Measurements from ENCODE around the gene TRPM1. TPM values are rescaled to one million over a fixed set of nuclear protein-coding genes. Genes with fewer than 3 reads are reported as not detected.

Gene TRPM1
- total and polyA plus RNA-seq, 5 donors from 2014 or later: not detected

DNA sequence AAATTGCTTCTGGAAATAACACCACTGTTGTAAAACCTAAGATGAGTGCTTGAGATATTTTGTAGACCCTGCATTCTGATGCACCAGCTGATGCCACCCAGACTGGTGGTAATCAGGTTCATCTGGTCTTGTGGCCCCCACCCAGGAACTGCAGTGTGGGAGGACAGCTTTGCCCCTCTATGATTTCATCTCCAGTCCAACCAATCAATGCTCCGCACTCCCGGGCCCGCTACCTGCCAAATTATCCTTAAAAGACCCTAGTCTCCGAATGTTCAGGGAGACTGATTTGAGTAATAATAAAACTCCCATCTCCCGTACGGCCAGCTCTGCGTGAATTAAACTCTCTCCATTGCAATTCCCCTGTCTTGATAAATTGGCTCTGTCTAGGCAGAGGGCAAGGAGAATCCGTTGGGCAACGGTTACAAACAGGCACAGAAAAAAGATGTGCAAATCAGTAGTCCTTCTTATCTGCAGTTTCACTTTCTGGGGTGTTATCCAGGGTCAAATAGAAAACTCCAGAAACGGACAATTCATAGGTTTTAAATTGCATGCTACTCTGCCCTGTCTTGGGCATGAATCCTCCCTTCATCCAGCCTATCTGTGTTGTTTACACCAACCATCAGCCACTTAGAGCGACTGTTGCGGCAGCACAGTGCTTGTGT is 29.2 kb upstream of the TRPM1 start:
- Mint-ChIP-seq H3K36me3 (no peaks in the 10 kb centered on the region), H3K27me3 (peaks cover 6% of the 10 kb centered on the region), H3K9me3 (peaks cover 0 to 1% (median 0%) of the 10 kb centered on the region in 7 donors), H3K4me3 (no peak overlapping the region), H3K27ac (no peak overlapping the region), H3K4me1 (peaks cover 0 to 6% (median under 1%) of the 10 kb centered on the region in 4 donors)
- no peak overlapping the region for H3K27ac ChIP-seq (ENCODE audit: insufficient read depth, low read length, poor library complexity, severe bottlenecking)
- no peaks in the 10 kb centered on the region for H3K4me1 ChIP-seq (ENCODE audit: control insufficient read depth, insufficient read depth, low read length, poor library complexity, severe bottlenecking)
- no peaks in the 10 kb centered on the region for H3K27me3 ChIP-seq (ENCODE audit: control insufficient read depth, insufficient read depth, low read length)
- H3K9me3 ChIP-seq (ENCODE audit: control insufficient read depth in 2 of 2, low read length in 2 of 2): no peaks in the 10 kb centered on the region
- DNase-seq (no peak), ATAC-seq (ENCODE audit: low read depth in 2 of 2) (no peak)
- H3K4me3 ChIP-seq (ENCODE audit: low read depth, low read length): no peak overlapping the region
- no peaks in the 10 kb centered on the region for H3K36me3 ChIP-seq (ENCODE audit: control insufficient read depth, insufficient read depth, low read length)

DNA sequence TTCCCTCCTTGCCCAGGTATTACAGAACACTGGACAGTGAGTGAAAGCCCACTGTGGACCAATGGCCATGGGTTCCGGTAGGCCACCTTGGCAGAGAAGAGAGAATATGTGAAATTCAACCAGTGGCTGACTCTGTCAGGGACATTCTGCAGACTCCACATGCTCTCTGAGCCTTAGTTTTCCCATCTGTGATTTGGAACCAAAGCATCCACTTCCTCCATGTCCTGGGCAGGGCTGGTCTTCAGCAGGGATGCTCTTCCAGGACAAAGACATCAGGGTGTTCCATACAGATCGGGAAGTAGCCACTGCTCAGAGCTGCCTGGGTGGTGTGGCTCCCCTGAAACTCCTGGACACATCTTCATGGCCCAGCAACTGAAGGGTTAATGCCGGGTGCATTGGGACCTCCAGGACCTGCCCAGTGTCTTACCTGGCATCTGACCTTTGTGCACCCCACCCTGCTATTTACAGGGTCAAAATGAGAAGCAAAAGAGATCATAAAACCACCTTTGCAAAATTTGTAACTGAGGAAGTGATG is 28.3 kb upstream of the TRPM1 start:
- Histone ChIP-seq H3K27ac (ENCODE audit: insufficient read depth, low read length, poor library complexity, severe bottlenecking) (no peak overlapping the region), H3K4me3 (ENCODE audit: low read depth, low read length) (no peak overlapping the region), H3K27me3 (ENCODE audit: control insufficient read depth, insufficient read depth, low read length) (no peaks in the 10 kb centered on the region), H3K36me3 (ENCODE audit: control insufficient read depth, insufficient read depth, low read length) (no peaks in the 10 kb centered on the region), H3K9me3 (ENCODE audit: control insufficient read depth in 2 of 2, low read length in 2 of 2) (no peaks in the 10 kb centered on the region), H3K4me1 (ENCODE audit: control insufficient read depth, insufficient read depth, low read length, poor library complexity, severe bottlenecking) (no peaks in the 10 kb centered on the region)
- Mint-ChIP-seq H3K27ac (no peak overlapping the region), H3K9me3 (no peaks in the 10 kb centered on the region), H3K4me3 (no peak overlapping the region), H3K4me1 (peaks cover 0 to 6% (median 0%) of the 10 kb centered on the region in 4 donors), H3K27me3 (peaks cover 6% of the 10 kb centered on the region), H3K36me3 (no peaks in the 10 kb centered on the region)
- DNase-seq (no peak), ATAC-seq (ENCODE audit: low read depth in 2 of 2) (no peak)

DNA sequence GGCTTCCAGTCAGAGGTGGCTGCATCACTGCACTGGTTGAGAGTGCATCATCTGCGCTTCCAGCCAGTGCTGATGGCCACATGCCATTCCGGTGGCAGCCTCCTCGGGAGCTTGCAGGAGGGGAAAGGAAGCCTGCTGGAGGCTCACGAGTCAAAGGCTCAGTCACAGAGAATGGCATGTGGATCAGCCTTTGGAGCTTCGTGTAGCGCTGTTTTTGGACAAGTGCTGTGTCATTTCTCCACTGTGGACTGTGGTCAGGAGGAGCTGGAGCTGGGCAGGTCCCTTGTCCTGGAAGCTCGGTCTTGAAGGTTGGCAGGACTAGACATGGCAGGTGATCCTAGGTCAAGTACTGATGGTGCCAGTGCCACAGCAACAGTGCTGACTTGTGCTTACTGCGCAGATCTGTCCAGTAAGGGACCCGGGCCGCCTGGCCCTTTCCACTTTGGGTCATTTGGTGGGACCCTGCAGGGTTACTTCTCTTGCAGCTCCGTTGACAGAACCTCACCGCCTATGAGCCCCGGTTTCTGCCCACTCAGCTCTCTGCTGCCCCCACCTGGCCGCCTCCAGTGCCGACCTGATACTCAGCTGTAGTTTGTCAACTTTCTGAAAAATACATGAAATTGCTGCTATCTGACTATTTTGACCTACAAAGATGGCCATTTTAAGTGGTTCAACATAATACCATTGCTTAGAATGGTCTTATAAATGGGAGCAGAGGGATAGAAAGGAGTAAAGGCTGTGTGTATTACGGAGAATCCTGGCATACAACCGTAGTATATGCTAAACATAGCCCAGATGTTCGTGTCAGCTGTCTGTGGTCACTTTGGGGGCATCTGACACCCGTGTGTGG is 27.6 kb upstream of the TRPM1 start:
- H3K27ac ChIP-seq (ENCODE audit: insufficient read depth, low read length, poor library complexity, severe bottlenecking): no peak overlapping the region
- Mint-ChIP-seq H3K27me3 (peaks cover 6% of the 10 kb centered on the region), H3K9me3 (no peaks in the 10 kb centered on the region), H3K4me1 (peaks cover 0 to 6% (median 0%) of the 10 kb centered on the region in 4 donors), H3K27ac (no peak overlapping the region), H3K36me3 (no peaks in the 10 kb centered on the region), H3K4me3 (no peak overlapping the region)
- no peaks in the 10 kb centered on the region for H3K36me3 ChIP-seq (ENCODE audit: control insufficient read depth, insufficient read depth, low read length)
- H3K27me3 ChIP-seq (ENCODE audit: control insufficient read depth, insufficient read depth, low read length): no peaks in the 10 kb centered on the region
- H3K4me1 ChIP-seq (ENCODE audit: control insufficient read depth, insufficient read depth, low read length, poor library complexity, severe bottlenecking): no peaks in the 10 kb centered on the region
- H3K4me3 ChIP-seq (ENCODE audit: low read depth, low read length): no peak overlapping the region
- H3K9me3 ChIP-seq (ENCODE audit: control insufficient read depth in 2 of 2, low read length in 2 of 2): no peaks in the 10 kb centered on the region
- DNase-seq (peak; percentile 45 to 70 (median 66)), ATAC-seq (ENCODE audit: low read depth in 2 of 2) (peak; percentile 72 to 78)

DNA sequence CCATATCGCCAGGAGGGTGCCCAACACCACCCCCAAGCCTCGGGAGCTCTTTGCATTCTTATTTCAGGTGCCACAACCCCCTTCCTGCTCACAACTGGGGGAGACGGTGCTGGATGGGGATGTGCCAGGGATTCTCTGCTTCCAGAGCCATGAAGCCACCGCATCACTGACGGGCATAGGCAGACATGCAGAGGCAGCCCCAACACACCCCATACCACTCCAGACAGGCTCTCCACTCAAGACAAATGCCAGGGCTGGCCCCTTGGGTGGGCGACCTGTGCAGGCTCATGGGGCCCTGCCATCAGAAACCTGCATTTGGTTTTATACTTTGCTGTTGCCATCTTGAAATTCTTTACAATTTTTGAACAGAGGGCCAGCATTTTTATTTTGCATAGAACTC is 27.0 kb upstream of the TRPM1 start:
- ATAC-seq (ENCODE audit: low read depth in 2 of 2) (no peak), DNase-seq (no peak)
- Histone ChIP-seq H3K27ac (ENCODE audit: insufficient read depth, low read length, poor library complexity, severe bottlenecking) (no peak overlapping the region), H3K4me1 (ENCODE audit: control insufficient read depth, insufficient read depth, low read length, poor library complexity, severe bottlenecking) (no peaks in the 10 kb centered on the region), H3K36me3 (ENCODE audit: control insufficient read depth, insufficient read depth, low read length) (no peaks in the 10 kb centered on the region), H3K4me3 (ENCODE audit: low read depth, low read length) (no peak overlapping the region), H3K27me3 (ENCODE audit: control insufficient read depth, insufficient read depth, low read length) (no peaks in the 10 kb centered on the region), H3K9me3 (ENCODE audit: control insufficient read depth in 2 of 2, low read length in 2 of 2) (no peaks in the 10 kb centered on the region)
- Mint-ChIP-seq H3K4me1 (peaks cover 0 to 6% (median 0%) of the 10 kb centered on the region in 4 donors), H3K36me3 (no peaks in the 10 kb centered on the region), H3K9me3 (no peaks in the 10 kb centered on the region), H3K27ac (no peak overlapping the region), H3K27me3 (peaks cover 4% of the 10 kb centered on the region), H3K4me3 (no peak overlapping the region)

DNA sequence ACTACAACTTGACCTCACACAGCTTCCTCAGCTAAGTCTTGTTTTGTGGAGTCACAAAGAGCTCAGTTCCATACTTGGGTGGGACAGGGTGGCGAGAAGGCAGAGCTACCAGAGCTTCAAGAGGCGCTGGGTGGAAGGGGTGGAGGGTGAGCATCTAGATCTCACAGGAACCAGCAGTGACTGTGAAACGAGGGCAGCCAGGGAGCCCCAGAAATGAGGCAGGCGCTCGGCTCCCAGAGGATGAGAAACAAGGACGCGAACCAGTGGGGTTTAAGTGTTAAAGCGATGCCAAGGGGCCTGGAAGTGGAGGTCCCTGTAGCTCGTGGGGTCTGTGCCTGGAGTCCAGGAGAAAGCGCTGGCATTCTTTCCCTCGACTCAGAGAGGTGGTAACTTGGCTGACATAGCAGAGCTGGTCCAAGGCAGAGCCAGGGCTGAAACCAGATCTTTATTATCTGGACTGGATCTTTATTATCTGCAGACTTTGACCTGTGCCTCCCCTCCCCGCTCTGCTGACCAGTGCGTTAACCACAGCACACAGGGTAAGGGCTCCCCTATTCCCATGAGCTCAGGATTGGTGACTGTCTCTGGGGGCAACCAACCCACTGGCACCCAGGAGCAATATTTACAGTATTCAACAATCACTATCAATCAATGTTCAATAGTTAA is 26.2 kb upstream of the TRPM1 start:
- no peaks in the 10 kb centered on the region for H3K27me3 Mint-ChIP-seq
- H3K4me1 Mint-ChIP-seq: peaks cover 0 to 6% (median 0%) of the 10 kb centered on the region in 4 donors
- Histone ChIP-seq H3K4me3 (ENCODE audit: low read depth, low read length) (no peak overlapping the region), H3K4me1 (ENCODE audit: control insufficient read depth, insufficient read depth, low read length, poor library complexity, severe bottlenecking) (no peaks in the 10 kb centered on the region), H3K27ac (ENCODE audit: insufficient read depth, low read length, poor library complexity, severe bottlenecking) (no peak overlapping the region), H3K9me3 (ENCODE audit: control insufficient read depth in 2 of 2, low read length in 2 of 2) (peaks cover 0 to under 1% of the 10 kb centered on the region in 2 experiments), H3K27me3 (ENCODE audit: control insufficient read depth, insufficient read depth, low read length) (no peaks in the 10 kb centered on the region), H3K36me3 (ENCODE audit: control insufficient read depth, insufficient read depth, low read length) (no peaks in the 10 kb centered on the region)
- DNase-seq (no peak), ATAC-seq (ENCODE audit: low read depth in 2 of 2) (no peak)
- H3K9me3 Mint-ChIP-seq: no peaks in the 10 kb centered on the region
- peak overlapping the region in 1 of 3 donors; percentile 23 for H3K27ac Mint-ChIP-seq
- H3K4me3 Mint-ChIP-seq: no peak overlapping the region
- H3K36me3 Mint-ChIP-seq: no peaks in the 10 kb centered on the region

DNA sequence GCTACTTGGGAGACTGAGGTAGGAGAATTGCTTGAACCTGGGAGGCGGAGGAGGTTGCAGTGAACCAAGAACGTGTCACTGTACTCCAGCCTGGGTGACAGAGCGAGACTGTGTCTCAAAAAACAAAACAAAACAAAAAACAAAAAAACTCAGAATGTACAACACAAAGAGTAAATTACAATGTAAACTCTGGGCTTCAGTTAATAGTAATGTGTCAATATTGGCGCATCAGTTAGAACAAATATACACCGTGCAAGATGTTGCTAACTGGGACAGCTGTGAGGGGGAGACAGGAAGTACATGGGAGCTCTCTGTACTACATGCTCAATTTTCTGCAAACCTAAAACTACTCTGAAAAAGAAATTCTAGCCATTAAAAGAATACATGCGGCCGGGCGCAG is 23.5 kb upstream of the TRPM1 start:
- Histone ChIP-seq H3K4me1 (ENCODE audit: control insufficient read depth, insufficient read depth, low read length, poor library complexity, severe bottlenecking) (no peaks in the 10 kb centered on the region), H3K9me3 (ENCODE audit: control insufficient read depth in 2 of 2, low read length in 2 of 2) (peaks cover 0 to 8% of the 10 kb centered on the region in 2 experiments), H3K36me3 (ENCODE audit: control insufficient read depth, insufficient read depth, low read length) (no peaks in the 10 kb centered on the region), H3K4me3 (ENCODE audit: low read depth, low read length) (no peak overlapping the region), H3K27me3 (ENCODE audit: control insufficient read depth, insufficient read depth, low read length) (no peaks in the 10 kb centered on the region), H3K27ac (ENCODE audit: insufficient read depth, low read length, poor library complexity, severe bottlenecking) (no peak overlapping the region)
- peaks cover 0 to 6% (median 0%) of the 10 kb centered on the region in 4 donors for H3K4me1 Mint-ChIP-seq
- no peak for ATAC-seq (ENCODE audit: low read depth in 2 of 2)
- peaks cover 0 to 12% (median 5%) of the 10 kb centered on the region in 7 donors for H3K9me3 Mint-ChIP-seq
- no peak overlapping the region for H3K27ac Mint-ChIP-seq
- DNase-seq: no peak
- no peak overlapping the region for H3K4me3 Mint-ChIP-seq
- H3K27me3 Mint-ChIP-seq: peaks cover 8% of the 10 kb centered on the region
- no peaks in the 10 kb centered on the region for H3K36me3 Mint-ChIP-seq

DNA sequence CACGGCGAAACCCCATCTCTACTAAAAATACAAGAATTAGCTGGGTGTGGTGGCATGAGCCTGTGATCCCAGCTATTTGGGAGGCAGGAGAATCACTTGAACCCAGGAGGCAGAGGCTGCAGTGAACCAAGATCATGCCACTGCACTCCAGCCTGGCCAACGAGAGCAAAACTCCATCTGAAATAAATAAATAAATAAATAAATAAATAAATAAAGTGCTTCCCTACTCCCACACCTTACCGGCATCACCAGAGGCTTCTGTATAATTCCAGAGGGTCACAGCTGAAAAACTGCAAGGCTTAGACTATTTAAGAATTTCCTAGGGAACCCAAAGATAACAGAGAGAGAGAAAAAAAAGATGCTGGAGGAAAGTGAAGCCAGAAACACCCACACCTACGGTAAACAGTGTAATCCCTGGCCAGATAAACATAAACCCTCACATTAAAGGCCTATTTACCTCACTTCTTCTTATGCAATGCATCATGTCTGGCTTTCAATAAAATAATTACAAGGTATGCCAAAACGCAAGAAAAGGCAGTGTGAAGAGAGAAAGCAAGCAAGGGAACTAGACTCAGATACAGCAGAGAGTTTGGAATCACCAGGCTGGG is 15.0 kb upstream of the TRPM1 start:
- Histone ChIP-seq H3K36me3 (ENCODE audit: control insufficient read depth, insufficient read depth, low read length) (no peaks in the 10 kb centered on the region), H3K27ac (ENCODE audit: insufficient read depth, low read length, poor library complexity, severe bottlenecking) (no peak overlapping the region), H3K9me3 (ENCODE audit: control insufficient read depth in 2 of 2, low read length in 2 of 2) (peaks cover 5 to 6% of the 10 kb centered on the region in 2 experiments), H3K4me3 (ENCODE audit: low read depth, low read length) (no peak overlapping the region), H3K4me1 (ENCODE audit: control insufficient read depth, insufficient read depth, low read length, poor library complexity, severe bottlenecking) (no peaks in the 10 kb centered on the region), H3K27me3 (ENCODE audit: control insufficient read depth, insufficient read depth, low read length) (peaks cover 6% of the 10 kb centered on the region)
- Mint-ChIP-seq H3K36me3 (no peaks in the 10 kb centered on the region), H3K9me3 (peaks cover 0 to 16% (median 6%) of the 10 kb centered on the region in 7 donors), H3K27ac (no peak overlapping the region), H3K4me1 (no peaks in the 10 kb centered on the region), H3K27me3 (peaks cover 12% of the 10 kb centered on the region), H3K4me3 (no peak overlapping the region)
- no peak for ATAC-seq (ENCODE audit: low read depth in 2 of 2)
- DNase-seq: no peak
